GM18498 (cell line): ENCODE results near the gene CHST11.

Source experiments
- ATAC-seq: cut with Tn5 transposase; IDR thresholded peaks from one replicate; pipeline ENCODE4 v1.9.1; 2021; ENCODE audit warnings: mild to moderate bottlenecking, moderate library complexity; ENCODE audit not compliant: unreplicated experiment

CHST11 gene

GRCh38 chr12:104622928-104623327, 166.2 kb downstream of the CHST11 start:
- no peak for ATAC-seq

GRCh38 chr12:104623883-104624282, 167.1 kb downstream of the CHST11 start:
- no peak for ATAC-seq

GRCh38 chr12:104624529-104624928, 167.8 kb downstream of the CHST11 start:
- no peak for ATAC-seq

GRCh38 chr12:104626069-104626837, 169.5 kb downstream of the CHST11 start:
- no peak for ATAC-seq

GRCh38 chr12:104627231-104627989, 170.7 kb downstream of the CHST11 start:
- no peak for ATAC-seq

- no peak for ATAC-seq
Measured at GRCh38 chr12:104627990-104628830, 171.5 kb downstream of the CHST11 start.

- ATAC-seq = no peak
Measured at GRCh38 chr12:104628831-104629135, 172.0 kb downstream of the CHST11 start.

GRCh38 chr12:104630230-104630670, 173.5 kb downstream of the CHST11 start:
- ATAC-seq = no peak

GRCh38 chr12:104631867-104632266, 175.1 kb downstream of the CHST11 start:
- ATAC-seq = no peak

GRCh38 chr12:104632724-104633201, 176.0 kb downstream of the CHST11 start:
- no peak for ATAC-seq

- ATAC-seq = no peak
Measured at GRCh38 chr12:104634044-104634443, 177.3 kb downstream of the CHST11 start.

- ATAC-seq = no peak
Measured at GRCh38 chr12:104634852-104635251, 178.1 kb downstream of the CHST11 start.

- ATAC-seq = no peak
Measured at GRCh38 chr12:104635607-104636343, 179.0 kb downstream of the CHST11 start.

- no peak for ATAC-seq
Measured at GRCh38 chr12:104636496-104636895, 179.7 kb downstream of the CHST11 start.

GRCh38 chr12:104637604-104638003, 180.9 kb downstream of the CHST11 start:
- ATAC-seq = no peak

- ATAC-seq = no peak
Measured at GRCh38 chr12:104638218-104638850, 181.6 kb downstream of the CHST11 start.

GRCh38 chr12:104638851-104639240, 182.1 kb downstream of the CHST11 start:
- no peak for ATAC-seq

GRCh38 chr12:104640956-104641355, 184.2 kb downstream of the CHST11 start:
- ATAC-seq = no peak

GRCh38 chr12:104641862-104642261, 185.1 kb downstream of the CHST11 start:
- ATAC-seq = peak; percentile 93
